Measurements from ENCODE around the gene TMEM254.
"Not testable (repeated sequence)": the region's sequence is repeated elsewhere in the genome, so short reads cannot be mapped to it uniquely, and the experiment has no call there.

DNA sequence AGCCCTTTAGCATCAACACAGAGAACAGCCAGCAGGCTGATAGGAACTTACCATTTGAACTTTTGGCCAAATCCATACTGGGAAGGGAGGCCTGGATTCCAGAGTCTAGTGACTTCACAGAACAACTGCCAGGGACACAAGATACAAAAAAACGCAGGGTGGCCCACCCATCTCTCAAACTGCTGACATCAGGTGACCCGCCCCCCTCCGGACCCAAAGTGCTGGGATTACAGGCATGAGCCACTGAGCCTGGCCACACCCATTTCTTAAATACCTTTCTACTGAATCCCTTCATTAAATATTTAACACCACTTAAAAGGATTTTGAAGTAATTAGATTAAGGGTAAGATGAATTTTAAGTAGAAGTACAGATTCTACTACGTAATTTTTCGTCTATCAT is 43.7 kb upstream of the TMEM254 start:
- not testable (repeated sequence) for TF ChIP-seq TAF1 (IDR thresholded peaks at IDR 0.05; ENCODE audit: borderline replicate concordance, low read depth, low read length); POLR2A (IDR thresholded peaks at IDR 0.05; ENCODE audit: low read depth, low read length)
